HG03045 (cell line): ENCODE results near the gene CWC27.
A peak's percentile ranks its signal among the peaks of the same experiment; 100 is the strongest.

ENCODE experiments used
- ATAC-seq: cut with Tn5 transposase; IDR thresholded peaks from one replicate; pipeline ENCODE4 v1.9.1; 2021; ENCODE audit warnings: mild to moderate bottlenecking, moderate library complexity; ENCODE audit not compliant: unreplicated experiment

The CWC27 gene

DNA sequence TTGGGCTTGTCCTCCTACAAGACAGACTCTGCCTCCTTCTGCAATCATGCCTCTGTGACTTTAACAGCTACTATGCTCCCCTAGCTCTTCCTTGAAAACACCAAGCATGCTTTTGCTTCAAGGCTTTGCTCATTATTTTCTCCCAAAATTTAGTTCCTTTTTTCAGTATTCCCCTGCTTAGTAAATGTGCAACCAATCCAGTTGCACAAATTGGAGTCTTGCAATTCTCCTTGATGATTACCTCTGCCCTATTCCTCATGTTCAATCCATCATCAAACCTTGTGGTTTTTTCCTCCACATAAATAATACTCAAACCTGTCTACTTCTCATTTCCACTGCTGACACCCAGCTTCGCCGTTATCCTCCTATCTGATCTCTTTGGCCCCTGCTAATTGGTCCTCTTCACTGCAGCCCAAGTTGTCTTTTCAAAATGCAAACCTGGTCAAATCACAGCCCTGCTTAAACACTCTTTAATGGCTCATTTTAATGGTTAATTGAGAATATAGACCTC lies 296.3 kb downstream of the CWC27 start:
- ATAC-seq, result no peak

DNA sequence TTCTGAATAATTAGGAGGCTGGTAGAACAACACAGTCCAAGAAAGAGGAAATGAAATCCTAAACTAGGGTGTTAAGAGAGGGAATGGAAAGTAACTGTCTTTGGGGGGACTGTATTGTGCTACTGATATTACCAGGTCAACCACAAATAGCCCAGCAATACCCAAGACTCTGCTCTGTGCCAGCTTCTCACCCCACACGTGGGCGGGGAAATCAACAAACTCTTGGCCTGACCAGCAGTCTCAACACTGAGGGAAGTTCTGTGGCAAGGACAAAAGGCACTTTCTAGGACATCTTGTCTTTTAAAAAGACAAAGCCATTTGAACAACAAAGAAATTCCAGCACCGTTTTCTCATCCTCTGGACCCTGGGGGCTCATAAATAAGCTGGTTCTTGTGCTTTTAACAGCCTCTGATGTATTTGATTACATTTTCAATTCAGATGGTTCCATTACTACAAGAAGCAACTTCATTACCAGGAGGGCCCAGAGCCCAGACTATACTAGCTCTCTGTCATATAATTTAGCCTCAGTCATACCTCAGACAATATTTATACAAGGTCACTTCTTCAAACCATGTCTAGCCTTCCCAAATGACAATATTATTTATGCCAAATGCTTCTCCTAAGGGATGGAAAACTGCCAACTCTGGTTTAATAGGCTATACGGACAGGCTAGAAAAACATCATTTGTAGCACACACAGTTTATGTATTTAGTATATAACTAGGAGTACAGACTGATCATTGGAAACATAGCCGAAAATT lies 297.8 kb downstream of the CWC27 start:
- ATAC-seq, result peak; percentile 76

DNA sequence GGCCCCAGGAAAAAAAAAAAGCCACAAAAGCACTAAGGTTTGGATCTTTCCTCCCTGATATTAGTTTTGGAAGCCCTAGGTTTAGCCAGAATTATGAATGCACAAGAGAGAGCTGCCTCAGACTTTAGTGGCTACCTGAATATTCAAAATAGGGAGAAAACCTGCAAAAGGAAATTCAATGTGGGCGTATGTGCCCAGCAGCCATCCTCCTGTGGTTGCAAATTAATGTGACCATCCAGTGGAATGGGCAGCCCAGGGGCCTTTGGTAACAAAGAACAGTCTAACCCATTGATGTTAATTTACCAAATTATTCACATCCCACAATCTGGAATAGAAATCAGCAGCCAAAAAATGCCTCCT lies 298.4 kb downstream of the CWC27 start:
- no peak for ATAC-seq
